PC-9 (cell line): ENCODE results near the gene MPP1. TPM values are rescaled to one million over a fixed set of nuclear protein-coding genes. Genes with fewer than 3 reads are reported as not detected.

ENCODE experiments used
- BruUV-seq: library from RNA; stranded (reverse); fragments of 400-500 nt; replicated peaks from 2 replicates; lab custom pipeline; 2021; lab: Mats Ljungman, UMichigan
- CTCF ChIA-PET: fragments of 300-600 bp; sonication (Branson Sonifier 250); formaldehyde crosslinking; loops from one replicate; lab custom pipeline; 2022; ENCODE audit warnings: antibody characterized with exemption; lab: Charles Lee
- POLR2A ChIA-PET: fragments of 300-600 bp; sonication (Branson Sonifier 250); formaldehyde crosslinking; loops from one replicate; lab custom pipeline; 2022; ENCODE audit warnings: antibody characterized with exemption; ENCODE audit not compliant: unreplicated experiment; lab: Charles Lee
- DNase-seq, 2 experiments: peaks; one replicate each; pipeline versions ENCODE4 v3.0.0 to v3.0.0-alpha.2; 2015 to 2022; ENCODE audit warnings: mixed read lengths in 1 of 2
- H2AFZ ChIP-seq: fragments of 200-600 bp; sonication (generic); 2 replicates; pipeline ENCODE4 v1.8.1; 2017; ENCODE audit warnings: antibody characterized with exemption
- H3F3A ChIP-seq: fragments of 200-600 bp; sonication (generic); 2 replicates; pipeline ENCODE4 v1.8.1; 2017; ENCODE audit warnings: antibody characterized with exemption, mild to moderate bottlenecking, low read depth; ENCODE audit not compliant: insufficient read depth
- H3K27ac ChIP-seq: fragments of 200-600 bp; sonication (generic); 2 replicates; pipeline ENCODE4 v1.6.1; 2016; ENCODE audit warnings: mixed run types
- H3K27me3 ChIP-seq: fragments of 200-600 bp; sonication (generic); 2 replicates; pipeline ENCODE4 v1.6.1; 2016; ENCODE audit warnings: low read depth, mixed run types; ENCODE audit not compliant: insufficient read depth
- H3K36me3 ChIP-seq: fragments of 200-600 bp; sonication (generic); 2 replicates; pipeline ENCODE4 v1.6.1; 2016; ENCODE audit warnings: low read depth, mixed run types
- H3K4me1 ChIP-seq: fragments of 200-600 bp; sonication (generic); replicated peaks from 2 replicates; pipeline ENCODE4 v1.6.1; 2016; ENCODE audit warnings: mixed run types; ENCODE audit not compliant: insufficient read depth
- H3K4me2 ChIP-seq: fragments of 200-600 bp; sonication (generic); 2 replicates; pipeline ENCODE4 v1.6.1; 2017; ENCODE audit warnings: mixed run types
- H3K4me3 ChIP-seq: fragments of 200-600 bp; sonication (generic); 2 replicates; pipeline ENCODE4 v1.6.1; 2016; ENCODE audit warnings: mixed run types
- H3K79me2 ChIP-seq: fragments of 200-600 bp; sonication (generic); 2 replicates; pipeline ENCODE4 v1.6.1; 2017; ENCODE audit warnings: low read depth, mixed run types
- H3K9me2 ChIP-seq: fragments of 200-600 bp; sonication (generic); 2 replicates; pipeline ENCODE4 v1.8.1; 2017; ENCODE audit warnings: mild to moderate bottlenecking; ENCODE audit not compliant: insufficient read depth
- H3K9me3 ChIP-seq: fragments of 200-600 bp; sonication (generic); 2 replicates; pipeline ENCODE4 v1.8.1; 2016; ENCODE audit warnings: low read depth; ENCODE audit not compliant: insufficient read depth
- H4K20me1 ChIP-seq: fragments of 200-600 bp; sonication (generic); 2 replicates; pipeline ENCODE4 v1.8.1; 2017; ENCODE audit not compliant: insufficient read depth
- EZH2 ChIP-seq: fragments of 200-600 bp; sonication (generic); IDR thresholded peaks from 2 replicates; pipeline ENCODE4 v1.8.0; 2017; ENCODE audit warnings: antibody characterized with exemption, low read depth
- intact Hi-C: fragments of 100-400 bp; cut with micrococcal nuclease; formaldehyde crosslinking; loops from one replicate; pipeline ENCODE4 v1.10.0; 2022; ENCODE audit not compliant: unreplicated experiment
- total RNA-seq: library from RNA; stranded (reverse); gene quantifications from 2 replicates; pipeline ENCODE4 v1.2.3, GENCODE V29; 2021
- TF ChIP-seq, protein P1 (sequence below): fragments of 200-600 bp; sonication (generic); conservative IDR thresholded peaks from 2 replicates; pipeline ENCODE4 v1.6.1; 2017; ENCODE audit warnings: mixed run types, antibody characterized with exemption, mild to moderate bottlenecking, moderate library complexity

The MPP1 gene
- total RNA-seq, 1 experiment from 2014 or later = 4.8 TPM

GRCh38 chrX:154779261-154779660, 26.0 kb downstream of the MPP1 start:
- Histone ChIP-seq H3K9me3 (no peaks in the 10 kb centered on the region), H3K27ac (no peak overlapping the region), H3K79me2 (no peaks in the 10 kb centered on the region), H3K4me3 (no peak overlapping the region), H2AFZ (no peak overlapping the region), H3K9me2 (no peaks in the 10 kb centered on the region), H3K36me3 (no peaks in the 10 kb centered on the region; the same call in 1 of the 2 replicates), H3F3A (peaks cover 15% of the 10 kb centered on the region; the same call in 1 of the 2 replicates), H4K20me1 (peaks cover 8% of the 10 kb centered on the region; the same call in 1 of the 2 replicates), H3K4me2 (no peak overlapping the region), H3K4me1 (no peaks in the 10 kb centered on the region), H3K27me3 (no peaks in the 10 kb centered on the region)
- TF ChIP-seq, protein P1, sequence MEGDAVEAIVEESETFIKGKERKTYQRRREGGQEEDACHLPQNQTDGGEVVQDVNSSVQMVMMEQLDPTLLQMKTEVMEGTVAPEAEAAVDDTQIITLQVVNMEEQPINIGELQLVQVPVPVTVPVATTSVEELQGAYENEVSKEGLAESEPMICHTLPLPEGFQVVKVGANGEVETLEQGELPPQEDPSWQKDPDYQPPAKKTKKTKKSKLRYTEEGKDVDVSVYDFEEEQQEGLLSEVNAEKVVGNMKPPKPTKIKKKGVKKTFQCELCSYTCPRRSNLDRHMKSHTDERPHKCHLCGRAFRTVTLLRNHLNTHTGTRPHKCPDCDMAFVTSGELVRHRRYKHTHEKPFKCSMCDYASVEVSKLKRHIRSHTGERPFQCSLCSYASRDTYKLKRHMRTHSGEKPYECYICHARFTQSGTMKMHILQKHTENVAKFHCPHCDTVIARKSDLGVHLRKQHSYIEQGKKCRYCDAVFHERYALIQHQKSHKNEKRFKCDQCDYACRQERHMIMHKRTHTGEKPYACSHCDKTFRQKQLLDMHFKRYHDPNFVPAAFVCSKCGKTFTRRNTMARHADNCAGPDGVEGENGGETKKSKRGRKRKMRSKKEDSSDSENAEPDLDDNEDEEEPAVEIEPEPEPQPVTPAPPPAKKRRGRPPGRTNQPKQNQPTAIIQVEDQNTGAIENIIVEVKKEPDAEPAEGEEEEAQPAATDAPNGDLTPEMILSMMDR = no peak
- TF ChIP-seq EZH2 = no peak
- intact Hi-C loops = no loop called here
- POLR2A ChIA-PET = no interaction called here
- BruUV-seq = no TSS peak
- CTCF ChIA-PET = no interaction called here
- DNase-seq = no peak

GRCh38 chrX:154776753-154777152, 28.5 kb downstream of the MPP1 start:
- Histone ChIP-seq H3K9me3 (no peaks in the 10 kb centered on the region), H3K4me2 (no peak overlapping the region), H3K4me3 (no peak overlapping the region), H3K9me2 (no peaks in the 10 kb centered on the region), H3K79me2 (no peaks in the 10 kb centered on the region; the same call in 1 of the 2 replicates), H2AFZ (no peak overlapping the region), H3K27ac (no peak overlapping the region), H4K20me1 (peaks cover 25% of the 10 kb centered on the region), H3F3A (peaks cover 20% of the 10 kb centered on the region; the same call in 1 of the 2 replicates), H3K27me3 (no peaks in the 10 kb centered on the region), H3K36me3 (peaks cover 6% of the 10 kb centered on the region; the same call in 1 of the 2 replicates), H3K4me1 (no peaks in the 10 kb centered on the region)
- POLR2A ChIA-PET = no interaction called here
- intact Hi-C loops = no loop called here
- CTCF ChIA-PET = no interaction called here
- BruUV-seq = TSS peak; percentile 34
- TF ChIP-seq, protein P1 = no peak
- no peak for TF ChIP-seq EZH2
- DNase-seq = no peak

- TF ChIP-seq, protein P1 = no peak
- no peak for TF ChIP-seq EZH2
- ChIA-PET CTCF (no interaction called here), POLR2A (no interaction called here)
- H4K20me1 ChIP-seq = peaks cover 29% of the 10 kb centered on the region
- no peaks in the 10 kb centered on the region; the same call in 1 of the 2 replicates for H3K79me2 ChIP-seq
- H3K27ac ChIP-seq = no peak overlapping the region
- no peak overlapping the region for H2AFZ ChIP-seq
- no peaks in the 10 kb centered on the region for H3K4me1 ChIP-seq
- H3K4me3 ChIP-seq = no peak overlapping the region
- H3K27me3 ChIP-seq = no peaks in the 10 kb centered on the region
- intact Hi-C loops = no loop called here
- no peaks in the 10 kb centered on the region for H3K9me3 ChIP-seq
- DNase-seq = no peak
- peaks cover 20% of the 10 kb centered on the region; the same call in 1 of the 2 replicates for H3F3A ChIP-seq
- H3K4me2 ChIP-seq = no peak overlapping the region
- H3K9me2 ChIP-seq = no peaks in the 10 kb centered on the region
- H3K36me3 ChIP-seq = peaks cover 8% of the 10 kb centered on the region
- no TSS peak for BruUV-seq
Measured at GRCh38 chrX:154775419-154776349, 29.6 kb downstream of the MPP1 start.
